ENCODE results near the gene GALE. TPM values are rescaled to one million over a fixed set of nuclear protein-coding genes. Genes with fewer than 3 reads are reported as not detected.
"Not testable (repeated sequence)": the region's sequence is repeated elsewhere in the genome, so short reads cannot be mapped to it uniquely, and the experiment has no call there.

GALE gene
- total RNA-seq, 1 donor from 2014 or later, result 15.8 TPM

DNA sequence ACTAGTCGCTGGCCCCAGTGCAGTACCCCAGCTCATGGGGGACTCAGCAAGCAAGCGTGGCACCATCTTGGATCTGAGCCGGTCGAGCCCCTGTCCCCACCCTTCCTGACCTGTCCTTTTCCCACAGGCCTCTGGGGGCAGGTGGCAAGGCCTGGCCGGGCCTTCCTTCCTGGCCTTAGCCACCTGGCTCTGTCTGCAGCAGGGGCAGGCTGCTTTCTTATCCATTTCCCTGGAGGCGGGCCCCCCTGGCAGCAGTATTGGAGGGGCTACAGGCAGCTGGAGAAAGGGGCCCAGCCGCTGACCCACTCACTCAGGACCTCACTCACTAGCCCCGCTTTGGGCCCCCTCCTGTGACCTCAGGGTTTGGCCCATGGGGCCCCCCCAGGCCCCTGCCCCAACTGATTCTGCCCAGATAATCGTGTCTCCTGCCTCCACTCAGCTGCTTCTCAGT is 5.8 kb downstream of the GALE start:
- intact Hi-C loops (cut with DNase I); DNase-seq (ENCODE audit: low spot score); ATAC-seq: not testable (repeated sequence)

DNA sequence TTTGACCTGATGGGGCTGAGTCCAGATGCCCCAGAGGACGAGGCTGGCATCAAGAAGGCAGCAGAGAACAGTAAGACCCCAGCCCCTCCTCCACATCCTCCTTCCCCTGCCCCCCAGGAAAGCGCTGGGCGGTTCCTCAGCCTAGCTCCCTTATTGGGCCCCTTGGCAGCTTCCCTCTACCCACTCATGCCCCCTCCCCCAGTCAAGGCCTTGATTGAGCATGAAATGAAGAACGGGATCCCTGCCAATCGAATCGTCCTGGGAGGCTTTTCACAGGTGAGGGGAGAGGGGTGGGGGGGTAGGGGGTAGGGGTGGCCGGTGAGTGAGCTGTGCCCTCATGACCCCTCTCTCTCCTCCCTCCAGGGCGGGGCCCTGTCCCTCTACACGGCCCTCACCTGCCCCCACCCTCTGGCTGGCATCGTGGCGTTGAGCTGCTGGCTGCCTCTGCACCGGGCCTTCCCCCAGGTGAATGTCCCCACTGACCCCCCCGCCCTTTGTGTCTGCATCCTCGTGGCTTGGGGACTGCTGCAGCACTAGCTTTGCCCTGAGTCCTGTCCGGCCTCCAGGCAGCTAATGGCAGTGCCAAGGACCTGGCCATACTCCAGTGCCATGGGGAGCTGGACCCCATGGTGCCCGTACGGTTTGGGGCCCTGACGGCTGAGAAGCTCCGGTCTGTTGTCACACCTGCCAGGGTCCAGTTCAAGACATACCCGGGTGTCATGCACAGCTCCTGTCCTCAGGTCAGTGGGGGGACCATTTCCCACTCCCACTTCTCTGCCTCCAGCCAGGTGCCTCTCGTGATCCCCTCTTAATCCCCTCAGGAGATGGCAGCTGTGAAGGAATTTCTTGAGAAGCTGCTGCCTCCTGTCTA is 6.5 kb downstream of the GALE start:
- DNase-seq (ENCODE audit: low spot score) (no peak), ATAC-seq (no peak)
- intact Hi-C loops (cut with DNase I), result no loop called here

- intact Hi-C loops (cut with DNase I), result no loop called here
- ATAC-seq (no peak), DNase-seq (ENCODE audit: low spot score) (no peak)
Measured at GRCh38 chr1:23793018-23793781, 7.4 kb downstream of the GALE start.

DNA sequence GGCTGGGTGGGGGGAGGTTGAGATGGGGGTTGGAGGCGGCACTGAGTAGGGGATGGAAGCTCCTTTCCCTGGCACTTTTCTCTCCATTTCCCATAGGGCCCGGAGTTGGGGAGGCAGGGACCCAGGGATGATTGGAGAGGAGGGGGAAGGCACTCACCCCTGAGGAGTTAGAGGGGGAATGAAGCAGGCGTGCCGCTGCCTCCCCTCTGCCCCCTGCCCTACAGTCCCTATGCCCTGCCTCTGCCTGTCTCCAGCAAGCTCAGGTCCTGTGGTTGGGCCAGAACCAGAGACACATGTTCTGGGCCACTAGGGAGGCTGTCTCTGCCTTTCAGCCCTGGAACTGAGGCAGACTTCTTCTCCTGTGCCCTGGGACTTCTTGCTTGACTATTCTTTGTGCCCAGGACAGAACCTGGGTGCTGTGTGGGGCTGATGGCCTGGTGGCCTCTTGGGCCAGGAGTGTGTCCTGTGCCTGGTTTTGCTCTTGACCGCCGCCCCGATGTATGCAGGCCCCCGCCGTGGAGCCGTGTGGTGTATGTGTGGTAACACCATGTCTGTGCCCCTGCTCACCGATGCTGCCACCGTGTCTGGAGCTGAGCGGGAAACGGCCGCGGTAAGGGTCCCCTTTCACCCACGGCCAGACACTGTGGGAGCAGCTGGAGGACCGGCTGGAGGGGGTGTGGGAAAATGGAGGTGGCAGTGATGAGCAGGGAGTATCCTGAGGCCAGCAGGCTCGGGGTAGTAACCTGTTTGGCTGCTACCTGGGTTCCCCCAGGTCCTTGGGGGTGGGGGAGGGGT is 8.2 kb downstream of the GALE start:
- ATAC-seq, result no peak
- intact Hi-C loops (cut with DNase I), result no loop called here
- no peak for DNase-seq (ENCODE audit: low spot score)

GRCh38 chr1:23791516-23792047 is 9.0 kb downstream of the GALE start:
- DNase-seq (ENCODE audit: low spot score) (no peak), ATAC-seq (peak; percentile 16)
- intact Hi-C loops (cut with DNase I), result no loop called here

DNA sequence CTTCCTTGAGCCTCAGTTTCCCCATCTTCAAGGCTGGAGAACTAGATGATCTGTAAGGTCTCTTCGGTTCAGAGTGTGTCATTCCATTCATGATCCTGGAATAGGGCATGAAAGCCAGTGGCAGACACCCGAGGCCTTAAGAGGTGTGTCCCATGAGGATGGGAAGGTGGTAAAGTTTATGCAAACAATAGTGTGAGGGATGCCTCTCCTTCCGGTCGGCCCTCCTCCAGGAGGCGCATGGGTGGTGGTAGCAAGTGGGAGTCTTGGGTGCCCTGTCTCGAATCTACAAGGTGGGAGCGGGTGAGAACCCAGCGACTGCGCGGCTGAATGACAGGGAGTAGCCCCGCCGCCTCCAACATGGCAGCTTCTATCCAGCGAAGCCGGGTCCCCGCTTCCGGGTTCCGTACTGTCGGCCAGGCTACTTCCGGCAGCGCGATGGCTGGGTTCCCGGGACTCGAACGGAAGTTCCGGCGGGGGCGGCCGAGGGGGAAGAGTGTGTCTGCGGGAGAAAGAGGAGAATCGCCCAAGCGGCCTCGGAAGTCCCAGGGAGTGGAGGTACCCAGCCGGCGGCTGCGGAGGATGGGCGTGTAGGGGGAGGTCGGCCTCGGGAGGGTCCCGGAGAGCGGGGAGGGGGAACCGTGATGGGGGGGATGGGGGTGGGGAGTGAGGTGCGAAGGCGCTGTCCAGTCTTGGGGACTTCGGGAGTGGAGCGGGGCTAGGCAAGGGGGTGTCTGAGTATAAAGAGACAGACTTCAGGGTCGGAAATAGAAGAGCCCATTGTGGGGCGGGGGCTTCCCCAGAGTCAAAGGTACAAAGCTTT is 9.6 kb downstream of the GALE start, which contains the start of gene LYPLA2:
Gene LYPLA2 (plus strand): TSS at position 450 of the 820 bp plus-strand sequence. CDS start 1,538 bp downstream, outside the sequence.
- intact Hi-C loops (cut with DNase I), result no loop called here
- ATAC-seq (peak; percentile 95), DNase-seq (ENCODE audit: low spot score) (peak; percentile 97)

DNA sequence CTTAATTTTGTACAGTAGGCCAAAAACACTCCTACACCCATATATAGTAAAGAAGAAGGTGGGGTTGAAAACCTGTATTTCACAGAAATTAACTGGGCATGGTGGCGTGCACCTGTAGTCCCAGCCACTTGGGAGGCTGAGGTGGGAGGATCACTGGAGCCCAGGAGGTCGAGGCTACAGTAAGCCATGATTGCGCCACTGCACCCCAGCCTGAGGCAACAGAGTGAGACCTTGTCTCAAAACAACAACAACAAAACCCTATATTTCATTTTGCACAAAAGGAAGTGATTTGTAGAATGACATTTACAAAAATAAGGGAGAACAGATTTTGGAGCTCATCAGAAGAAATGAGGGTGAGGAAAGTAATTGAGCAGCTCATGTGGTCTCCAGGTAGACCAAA is 11.9 kb downstream of the GALE start:
- ATAC-seq (no peak), DNase-seq (ENCODE audit: low spot score) (no peak)
- intact Hi-C loops (cut with DNase I), result no loop called here

- DNase-seq (ENCODE audit: low spot score) (no peak), ATAC-seq (no peak)
- intact Hi-C loops (cut with DNase I), result no loop called here
Measured at GRCh38 chr1:23787701-23788100, 12.9 kb downstream of the GALE start.

- ATAC-seq, result peak; percentile 54
- DNase-seq (ENCODE audit: low spot score), result no peak
- intact Hi-C loops (cut with DNase I), result no loop called here
Measured at GRCh38 chr1:23784846-23785245, 15.7 kb downstream of the GALE start.

GRCh38 chr1:23783141-23783540 is 17.4 kb downstream of the GALE start:
- ATAC-seq; intact Hi-C loops (cut with DNase I); DNase-seq (ENCODE audit: low spot score): not testable (repeated sequence)

DNA sequence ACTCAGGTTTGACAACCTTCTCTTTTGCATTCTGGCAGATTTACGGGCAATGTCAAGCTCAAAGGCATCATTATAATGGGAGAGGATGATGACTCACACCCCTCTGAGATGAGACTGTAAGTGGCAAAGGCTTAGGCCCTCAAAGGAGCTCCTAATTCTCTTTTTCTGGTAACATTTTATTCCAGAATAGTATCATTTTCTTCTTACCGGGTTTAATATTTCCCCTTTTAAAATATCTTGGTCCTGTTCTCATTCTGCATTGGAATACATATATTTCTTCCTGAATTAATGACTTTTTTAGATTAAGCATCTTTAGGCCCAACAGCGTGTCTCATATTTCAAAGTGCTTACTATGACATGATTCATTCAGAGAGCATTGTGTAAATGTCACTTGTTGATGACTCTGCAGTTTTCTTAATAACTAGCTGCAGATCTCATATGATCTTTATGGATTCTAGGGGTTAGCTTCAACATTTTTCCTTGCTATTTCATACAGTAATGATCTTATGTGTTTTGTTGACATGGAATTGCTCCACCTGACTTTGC is 20.7 kb downstream of the GALE start:
- ATAC-seq, result no peak
- intact Hi-C loops (cut with DNase I), result no loop called here
- no peak for DNase-seq (ENCODE audit: low spot score)

DNA sequence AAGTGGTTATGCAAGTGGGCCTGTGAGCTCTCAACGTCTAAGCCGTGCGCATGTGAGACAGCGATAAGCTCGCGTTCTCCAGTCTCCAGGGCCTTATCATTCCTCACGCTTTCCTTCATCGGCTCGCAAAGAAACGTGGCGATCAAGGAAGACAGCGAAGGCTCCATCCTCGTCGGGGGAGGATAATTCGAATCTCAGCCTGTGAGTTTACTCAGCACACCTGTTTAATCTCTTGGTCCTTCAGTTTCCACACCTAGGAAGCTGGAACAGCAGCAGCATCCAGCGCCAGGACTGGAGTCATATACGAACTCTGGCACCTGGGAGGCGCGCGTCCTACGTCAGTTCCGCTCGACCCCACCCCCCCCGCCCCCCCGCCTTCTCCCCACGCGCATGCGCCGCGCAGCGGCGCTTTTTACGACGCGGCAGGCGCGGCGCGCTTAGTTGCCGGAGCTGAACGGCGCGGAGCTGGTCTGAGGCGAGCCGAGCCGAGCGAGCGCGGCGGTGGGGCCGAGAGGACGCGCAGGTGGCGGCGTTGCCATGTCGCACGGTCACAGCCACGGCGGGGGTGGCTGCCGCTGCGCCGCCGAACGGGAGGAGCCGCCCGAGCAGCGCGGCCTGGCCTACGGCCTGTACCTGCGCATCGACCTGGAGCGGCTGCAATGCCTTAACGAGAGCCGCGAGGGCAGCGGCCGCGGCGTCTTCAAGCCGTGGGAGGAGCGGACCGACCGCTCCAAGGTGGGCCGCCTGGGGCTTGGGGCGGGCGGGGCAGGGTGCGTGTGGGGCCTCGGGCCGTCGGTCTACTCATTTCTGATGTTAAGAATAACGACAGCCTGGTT is 22.4 kb downstream of the GALE start, which contains the start of gene PITHD1:
Gene PITHD1 (plus strand): TSS at position 440 of the 836 bp plus-strand sequence. CDS start 98 bp downstream, at position 538.
- ATAC-seq (peak; percentile 95), DNase-seq (ENCODE audit: low spot score) (peak; percentile 85)
- intact Hi-C loops (cut with DNase I), result no loop called here

DNA sequence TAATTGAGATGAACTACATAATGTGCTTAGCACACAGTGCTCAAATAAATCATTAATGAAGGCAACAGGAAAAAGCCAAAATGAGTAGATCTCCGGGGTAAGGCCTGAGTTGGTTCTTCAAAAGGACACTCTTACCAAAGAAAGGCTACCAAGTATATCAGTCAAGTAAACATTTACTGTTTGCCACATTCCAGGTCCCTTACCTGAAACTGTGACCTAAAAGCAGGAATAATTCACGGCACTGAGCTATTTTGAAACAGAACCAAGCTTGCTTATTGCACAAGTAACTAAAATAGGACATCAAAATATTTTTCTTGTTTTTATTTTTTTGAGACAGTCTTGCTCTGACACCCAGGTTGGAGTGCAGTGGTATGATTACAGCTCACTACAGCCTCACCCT is 24.3 kb downstream of the GALE start:
- intact Hi-C loops (cut with DNase I), result no loop called here
- DNase-seq (ENCODE audit: low spot score) (no peak), ATAC-seq (no peak)

GRCh38 chr1:23774174-23774880 is 26.2 kb downstream of the GALE start:
- ATAC-seq (no peak), DNase-seq (ENCODE audit: low spot score) (no peak)
- intact Hi-C loops (cut with DNase I), result no loop called here

- DNase-seq (ENCODE audit: low spot score) (no peak), ATAC-seq (no peak)
Measured at GRCh38 chr1:23772854-23773242, 27.7 kb downstream of the GALE start.

More at GRCh38 chr1:23772854-23773242, 27.7 kb downstream of the GALE start:
- intact Hi-C loops (cut with DNase I), result no loop called here
